ENCODE measurements around the gene PCTP.

DNA sequence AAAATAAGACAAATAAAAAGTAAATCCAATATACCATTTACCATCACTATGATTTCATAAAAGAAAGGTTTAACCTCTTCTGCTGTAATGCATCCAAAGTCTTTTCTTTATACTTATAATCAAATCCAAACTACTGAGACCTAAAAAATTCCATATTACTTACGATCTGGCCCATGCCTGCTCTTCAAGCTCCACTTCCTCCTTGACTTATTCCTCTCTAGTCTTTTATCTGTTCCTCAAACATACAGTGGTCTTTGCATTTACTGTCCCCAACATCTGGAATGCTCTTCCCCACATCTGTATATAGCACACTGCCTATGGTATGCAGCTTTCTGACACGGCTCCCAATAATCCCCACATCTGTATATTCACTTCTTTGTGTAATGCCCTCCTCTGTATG lies 33.8 kb downstream of the PCTP start:
- TF ChIP-seq CTCF (IDR thresholded peaks at IDR 0.05; ENCODE audit: insufficient read depth, low read length, poor library complexity, severe bottlenecking), result no peak
- no peak for TF ChIP-seq EZH2phosphoT487 (conservative IDR thresholded peaks at IDR 0.05; ENCODE audit: low read length)
